GM21367 (cell line): ENCODE data around the gene LILRB2.
"Not testable (repeated sequence)": the region's sequence is repeated elsewhere in the genome, so short reads cannot be mapped to it uniquely, and the experiment has no call there.

Source experiments
- ATAC-seq: cut with Tn5 transposase; IDR thresholded peaks from one replicate; pipeline ENCODE4 v1.9.1; 2021; ENCODE audit not compliant: unreplicated experiment

Gene LILRB2

GRCh38 chr19:54275951-54276350 lies 5.0 kb downstream of the LILRB2 start:
- ATAC-seq: no peak

- not testable (repeated sequence) for ATAC-seq
These were observed 6.4 kb downstream of the LILRB2 start for GRCh38 chr19:54274516-54274915.

- no peak for ATAC-seq
These were observed 7.1 kb downstream of the LILRB2 start for GRCh38 chr19:54273821-54274220.

GRCh38 chr19:54272181-54272580 lies 8.7 kb downstream of the LILRB2 start:
- not testable (repeated sequence) for ATAC-seq

- ATAC-seq: not testable (repeated sequence)
These were observed 9.3 kb downstream of the LILRB2 start for GRCh38 chr19:54271587-54271986.

- ATAC-seq: no peak
These were observed 9.8 kb downstream of the LILRB2 start for GRCh38 chr19:54271106-54271505.

- ATAC-seq: no peak
These were observed 12.0 kb downstream of the LILRB2 start for GRCh38 chr19:54268936-54269335.

- no peak for ATAC-seq
These were observed 14.8 kb downstream of the LILRB2 start for GRCh38 chr19:54266133-54266532.

GRCh38 chr19:54262470-54262869 lies 18.4 kb downstream of the LILRB2 start:
- ATAC-seq: no peak

GRCh38 chr19:54262066-54262465 lies 18.8 kb downstream of the LILRB2 start:
- ATAC-seq: no peak

GRCh38 chr19:54257116-54257480 lies 23.8 kb downstream of the LILRB2 start, which contains the start of gene LILRB5:
LILRB5 (minus strand) TSS chr19:54257273; CDS start chr19:54257193, 80 bp downstream.
- no peak for ATAC-seq

GRCh38 chr19:54256250-54257115 lies 24.4 kb downstream of the LILRB2 start:
- ATAC-seq: no peak

GRCh38 chr19:54255105-54255775 lies 25.7 kb downstream of the LILRB2 start:
- no peak for ATAC-seq

GRCh38 chr19:54254195-54254906 lies 26.6 kb downstream of the LILRB2 start:
- ATAC-seq: no peak

GRCh38 chr19:54253331-54254194 lies 27.3 kb downstream of the LILRB2 start:
- ATAC-seq: no peak

- ATAC-seq: no peak
These were observed 28.1 kb downstream of the LILRB2 start for GRCh38 chr19:54252845-54253244.

GRCh38 chr19:54252243-54252642 lies 28.7 kb downstream of the LILRB2 start:
- no peak for ATAC-seq

GRCh38 chr19:54248016-54248601 lies 32.8 kb downstream of the LILRB2 start:
- no peak for ATAC-seq

- no peak for ATAC-seq
These were observed 33.6 kb downstream of the LILRB2 start for GRCh38 chr19:54247106-54247930.
